ENCODE measurements around the gene SH3RF1.

SH3RF1 gene

DNA sequence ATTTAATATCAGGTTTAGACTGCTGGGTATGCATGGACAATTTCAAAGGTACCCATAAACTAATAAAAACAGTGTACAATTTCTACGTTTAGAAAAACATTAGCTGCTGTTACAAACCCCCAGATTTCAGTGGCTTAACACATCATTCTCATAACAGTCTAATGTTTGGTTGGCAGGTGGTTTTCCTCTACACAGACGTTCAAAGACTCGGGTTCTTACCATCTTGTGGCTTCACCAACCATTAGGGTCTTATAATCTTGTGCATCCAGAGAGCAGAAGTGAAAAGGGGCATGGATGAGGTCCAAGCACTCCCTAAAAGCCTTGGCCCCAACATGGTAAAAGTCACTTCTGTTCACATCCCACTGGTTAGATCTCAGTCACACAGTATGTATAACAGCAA lies 71.6 kb downstream of the SH3RF1 start:
- no peak for TF ChIP-seq GATA3 (IDR thresholded peaks at IDR 0.05; ENCODE audit: low read depth, low read length)
- no peak for TF ChIP-seq GATA2 (IDR thresholded peaks at IDR 0.05; ENCODE audit: low read depth, low read length)

DNA sequence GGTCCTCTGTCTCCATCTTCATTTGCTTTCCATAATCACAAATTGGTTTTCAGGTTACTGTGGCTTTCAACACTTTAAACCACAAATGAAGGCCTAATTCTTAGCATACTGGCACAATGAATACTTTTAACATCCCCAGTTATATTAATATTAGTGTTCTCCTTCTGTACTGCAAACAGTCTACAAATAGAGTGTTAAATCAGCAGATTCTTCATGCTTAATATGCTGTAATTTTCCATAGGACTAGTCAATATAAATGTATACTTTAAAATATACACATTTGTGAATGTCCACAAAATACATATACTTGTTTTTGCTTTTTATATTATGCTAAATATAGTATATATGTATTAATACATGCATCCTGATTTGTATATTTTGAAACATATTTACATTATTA lies 72.6 kb downstream of the SH3RF1 start:
- TF ChIP-seq GATA2 (IDR thresholded peaks at IDR 0.05; ENCODE audit: low read depth, low read length) (no peak), GATA3 (IDR thresholded peaks at IDR 0.05; ENCODE audit: low read depth, low read length) (no peak)

DNA sequence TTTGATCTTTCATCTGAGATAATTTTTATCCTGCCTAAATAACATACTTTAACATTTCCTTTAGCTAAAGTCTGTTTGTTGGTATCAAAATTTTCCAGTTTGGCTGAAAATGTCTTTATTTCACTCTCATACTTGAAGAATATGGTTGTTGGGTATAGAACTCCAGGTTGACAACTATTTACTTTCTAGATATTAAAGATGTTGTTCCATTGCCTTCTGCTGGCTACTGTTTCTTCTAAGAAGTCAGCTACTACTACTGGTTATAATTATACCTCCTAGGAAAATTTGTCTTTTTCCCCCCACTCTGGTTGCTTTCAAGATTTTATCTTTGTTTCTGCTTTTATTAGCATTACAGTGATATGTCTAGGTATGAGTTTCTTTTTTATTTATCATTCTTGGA lies 75.7 kb downstream of the SH3RF1 start:
- no peak for TF ChIP-seq GATA2 (IDR thresholded peaks at IDR 0.05; ENCODE audit: low read depth, low read length)

DNA sequence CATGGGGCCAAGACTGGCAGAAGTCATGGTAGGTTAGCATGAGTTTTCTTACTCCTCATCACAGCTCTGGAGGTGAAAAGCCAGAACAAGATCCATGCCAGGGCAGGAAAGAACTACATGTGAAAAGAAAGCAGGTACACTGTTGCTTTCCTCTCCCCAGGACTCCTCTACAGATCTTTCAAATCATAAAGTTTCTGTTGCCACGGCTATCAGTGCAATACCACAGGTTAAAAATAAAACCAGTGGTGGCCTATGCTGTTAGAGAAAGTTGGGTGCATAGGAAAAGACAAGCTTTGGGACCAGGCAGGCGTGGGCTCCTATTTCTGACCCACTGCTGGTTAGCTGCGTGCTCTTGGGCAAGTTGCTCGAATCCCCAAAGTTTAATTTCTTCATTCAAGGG lies 81.4 kb downstream of the SH3RF1 start:
- TF ChIP-seq GATA3 (IDR thresholded peaks at IDR 0.05; ENCODE audit: low read depth, low read length): no peak
- no peak for TF ChIP-seq GATA2 (IDR thresholded peaks at IDR 0.05; ENCODE audit: low read depth, low read length)

DNA sequence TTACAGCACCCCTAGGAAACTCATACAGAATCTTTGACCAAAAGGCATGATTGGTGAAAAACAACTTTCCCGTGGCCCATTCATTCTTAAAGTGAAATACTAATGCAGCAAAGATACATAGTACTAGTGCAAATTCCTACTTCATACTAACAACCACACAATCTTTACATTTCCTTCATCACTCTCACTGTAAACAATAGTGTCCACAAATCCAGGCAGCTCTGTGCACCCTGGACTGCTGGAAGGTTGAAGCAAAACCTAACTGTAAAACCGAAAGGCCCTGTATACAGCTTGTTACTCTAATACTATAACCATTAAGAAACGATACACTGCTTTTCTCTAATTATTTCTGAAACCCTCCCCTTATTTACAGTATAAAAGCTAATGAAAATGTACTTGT lies 82.6 kb downstream of the SH3RF1 start:
- no peak for TF ChIP-seq GATA2 (IDR thresholded peaks at IDR 0.05; ENCODE audit: low read depth, low read length)
- TF ChIP-seq GATA3 (IDR thresholded peaks at IDR 0.05; ENCODE audit: low read depth, low read length): no peak

DNA sequence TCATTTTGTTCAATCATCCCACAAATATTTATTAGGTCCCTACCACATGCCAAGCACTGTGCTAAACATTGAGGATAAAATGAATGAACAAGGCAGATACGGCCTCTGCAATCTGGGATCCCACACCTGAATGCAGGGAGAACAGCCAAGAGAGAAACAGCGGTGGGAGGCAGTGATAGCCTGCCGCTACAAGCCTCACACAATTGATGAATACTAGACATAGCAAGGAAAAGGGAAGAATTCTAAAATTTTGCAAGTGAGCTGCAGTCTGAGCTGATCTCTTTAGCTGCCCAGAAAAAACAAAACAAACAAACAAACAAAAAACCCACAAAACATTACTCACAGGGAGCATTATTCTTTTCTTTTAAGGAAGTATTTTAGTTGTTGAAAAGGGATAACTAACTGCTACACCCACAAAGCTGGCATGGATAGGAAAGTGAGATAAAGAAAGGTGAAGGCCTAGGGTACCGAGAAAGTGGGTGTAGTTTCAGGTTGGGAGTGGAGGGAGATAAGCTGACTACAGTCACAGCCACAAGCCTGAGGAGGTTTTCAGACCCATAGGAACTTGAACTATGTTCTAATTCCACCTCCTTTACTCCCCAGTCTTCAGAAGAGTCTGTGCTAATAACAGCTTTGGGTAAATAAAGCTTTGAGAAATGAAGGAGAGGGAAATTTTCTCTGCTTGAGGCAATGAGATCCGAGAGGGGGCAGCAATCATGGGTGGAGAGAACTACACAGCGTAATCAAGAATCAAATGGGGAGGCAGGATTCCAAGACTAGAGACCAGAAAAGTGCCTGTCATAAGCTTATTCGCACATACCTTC lies 85.4 kb downstream of the SH3RF1 start:
- TF ChIP-seq GATA3 (IDR thresholded peaks at IDR 0.05; ENCODE audit: low read depth, low read length) (no peak), GATA2 (IDR thresholded peaks at IDR 0.05; ENCODE audit: low read depth, low read length) (no peak)

DNA sequence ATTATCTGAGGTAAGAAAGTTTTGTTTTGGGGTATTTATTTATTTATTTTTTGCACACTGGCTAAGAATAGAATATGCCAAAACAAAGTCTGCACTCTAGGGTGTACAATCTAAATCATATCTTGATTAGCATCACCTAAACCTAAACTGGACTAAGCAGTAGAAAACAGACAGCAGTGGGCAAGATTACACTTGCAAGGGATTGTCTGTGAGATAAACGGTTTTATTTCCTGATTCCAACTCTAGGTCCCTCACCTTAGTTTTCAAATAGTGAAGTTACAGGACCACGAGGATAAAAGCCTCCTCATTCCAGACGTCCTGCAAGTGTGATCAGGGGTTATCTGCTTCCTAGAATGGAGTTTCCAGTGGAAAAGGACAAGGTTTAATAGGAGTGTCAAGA lies 86.1 kb downstream of the SH3RF1 start:
- no peak for TF ChIP-seq GATA2 (IDR thresholded peaks at IDR 0.05; ENCODE audit: low read depth, low read length)
- no peak for TF ChIP-seq GATA3 (IDR thresholded peaks at IDR 0.05; ENCODE audit: low read depth, low read length)

DNA sequence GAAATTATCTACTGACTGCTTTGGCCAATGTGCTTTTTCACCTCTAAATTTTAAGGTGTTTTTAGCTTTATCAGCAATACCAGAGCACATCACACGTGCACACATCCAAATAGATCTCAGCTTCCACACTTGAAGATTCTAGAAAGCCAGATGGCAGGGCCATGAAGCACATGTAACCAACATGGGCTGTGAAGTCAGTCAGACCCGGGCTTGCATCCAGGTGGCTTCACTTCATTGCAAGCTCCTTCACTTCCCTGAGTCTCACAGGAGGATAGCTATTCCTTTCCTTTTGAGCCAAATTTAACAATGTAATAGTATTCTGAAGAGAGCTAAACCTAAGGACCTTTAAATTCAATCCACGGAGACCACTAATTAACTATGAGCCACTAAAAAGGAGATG lies 86.5 kb downstream of the SH3RF1 start:
- TF ChIP-seq GATA2 (IDR thresholded peaks at IDR 0.05; ENCODE audit: low read depth, low read length): no peak
- TF ChIP-seq GATA3 (IDR thresholded peaks at IDR 0.05; ENCODE audit: low read depth, low read length): no peak

DNA sequence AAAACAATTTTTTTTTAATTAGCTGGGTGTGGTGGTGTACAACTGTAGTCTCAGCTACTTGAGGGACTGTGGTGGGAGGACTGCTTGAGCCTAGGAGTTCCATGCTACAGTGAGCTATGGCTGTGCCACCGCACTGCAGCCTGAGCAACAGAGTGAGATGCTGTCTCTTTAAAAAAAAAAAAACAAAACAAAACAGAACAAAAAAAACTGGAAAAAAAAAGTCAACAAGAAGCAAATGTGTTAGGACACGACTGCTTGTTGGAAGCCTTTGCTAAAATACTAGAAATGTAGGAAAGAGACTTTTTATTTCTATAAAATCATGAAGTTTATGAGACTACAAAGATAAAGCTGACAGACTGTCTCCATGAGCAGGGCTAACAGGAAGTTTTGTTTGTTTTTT lies 87.2 kb downstream of the SH3RF1 start:
- TF ChIP-seq GATA2 (IDR thresholded peaks at IDR 0.05; ENCODE audit: low read depth, low read length) (no peak), GATA3 (IDR thresholded peaks at IDR 0.05; ENCODE audit: low read depth, low read length) (no peak)

DNA sequence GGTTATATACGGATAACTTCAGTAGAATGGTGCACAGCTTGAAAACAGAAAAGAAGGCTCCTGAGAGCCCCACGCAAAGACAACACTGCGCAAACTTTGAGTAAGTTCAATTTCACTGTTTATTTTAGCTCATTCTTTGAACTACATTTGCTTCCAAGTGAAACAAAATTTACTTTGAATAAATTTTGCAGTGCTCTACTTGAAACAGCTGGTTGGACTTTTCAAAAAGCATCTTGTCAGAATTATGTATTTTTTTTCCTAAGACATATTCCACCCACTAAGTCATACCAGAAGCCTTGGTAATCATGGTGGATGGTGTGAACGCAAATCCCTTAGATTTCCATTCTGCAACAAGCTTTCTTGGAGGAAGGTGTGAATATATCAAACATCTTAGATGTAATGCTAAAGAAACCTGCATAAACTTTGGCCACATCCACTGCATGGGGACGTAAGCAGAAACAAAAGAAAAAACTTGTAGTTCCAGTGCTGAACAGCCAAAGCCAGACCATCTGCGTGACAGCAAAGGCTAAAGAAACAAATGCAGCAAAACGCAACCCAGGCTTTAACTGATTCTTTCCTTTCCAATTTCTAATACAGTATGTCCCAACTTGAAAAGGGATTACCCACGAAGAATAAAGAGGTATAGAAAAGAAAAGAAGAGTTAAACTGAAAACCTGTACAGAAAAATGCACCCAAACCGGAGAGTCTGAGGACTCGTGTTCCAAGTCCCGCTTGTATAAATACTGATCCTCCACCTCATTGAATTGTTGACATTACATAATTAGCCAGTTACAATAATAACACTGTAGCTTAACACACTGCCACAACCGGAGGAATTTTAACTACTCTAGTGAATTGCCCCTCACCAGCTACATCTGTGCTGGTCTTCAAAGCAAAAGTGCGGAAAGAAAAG lies 90.9 kb downstream of the SH3RF1 start:
- TF ChIP-seq GATA3 (IDR thresholded peaks at IDR 0.05; ENCODE audit: low read depth, low read length) (no peak), GATA2 (IDR thresholded peaks at IDR 0.05; ENCODE audit: low read depth, low read length) (no peak)

DNA sequence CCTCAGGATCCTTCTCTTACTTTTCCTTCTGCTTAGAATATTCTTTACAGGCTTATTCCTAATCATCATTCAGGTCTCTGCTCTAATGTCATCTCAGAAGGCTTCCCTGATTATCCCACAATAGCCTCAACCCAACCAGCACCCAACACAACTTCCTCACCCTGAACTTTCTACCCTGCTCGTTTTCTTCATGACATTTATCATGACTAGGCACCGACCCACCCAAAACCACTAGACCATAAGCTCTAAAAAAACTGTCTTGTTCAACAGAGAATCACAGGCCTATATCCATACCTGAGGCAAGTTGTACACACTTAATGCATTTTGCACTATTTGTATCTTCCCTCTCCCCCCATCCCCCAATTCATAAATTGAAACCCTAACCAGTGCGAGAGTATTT lies 95.3 kb downstream of the SH3RF1 start:
- no peak for TF ChIP-seq GATA3 (IDR thresholded peaks at IDR 0.05; ENCODE audit: low read depth, low read length)
- TF ChIP-seq GATA2 (IDR thresholded peaks at IDR 0.05; ENCODE audit: low read depth, low read length): no peak

DNA sequence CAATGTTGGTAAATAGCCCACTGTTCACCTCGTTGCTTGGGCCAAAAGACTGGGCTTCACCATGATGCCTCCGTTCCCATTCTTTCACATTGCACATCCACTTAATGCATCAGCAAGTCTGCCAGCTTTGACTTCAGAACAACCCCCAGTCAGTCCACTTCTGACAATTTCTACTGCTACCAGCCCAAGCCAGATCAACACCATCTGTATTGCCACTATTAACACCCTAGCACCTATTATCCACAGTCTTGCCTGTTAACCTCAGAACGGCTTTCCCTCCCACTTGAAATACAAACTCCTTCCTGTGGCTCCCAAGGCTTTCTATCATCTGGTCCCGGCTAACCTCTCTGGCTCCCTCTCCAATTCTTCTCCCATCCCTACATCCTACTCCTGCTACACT lies 95.7 kb downstream of the SH3RF1 start:
- TF ChIP-seq GATA2 (IDR thresholded peaks at IDR 0.05; ENCODE audit: low read depth, low read length): no peak
- TF ChIP-seq GATA3 (IDR thresholded peaks at IDR 0.05; ENCODE audit: low read depth, low read length): no peak

DNA sequence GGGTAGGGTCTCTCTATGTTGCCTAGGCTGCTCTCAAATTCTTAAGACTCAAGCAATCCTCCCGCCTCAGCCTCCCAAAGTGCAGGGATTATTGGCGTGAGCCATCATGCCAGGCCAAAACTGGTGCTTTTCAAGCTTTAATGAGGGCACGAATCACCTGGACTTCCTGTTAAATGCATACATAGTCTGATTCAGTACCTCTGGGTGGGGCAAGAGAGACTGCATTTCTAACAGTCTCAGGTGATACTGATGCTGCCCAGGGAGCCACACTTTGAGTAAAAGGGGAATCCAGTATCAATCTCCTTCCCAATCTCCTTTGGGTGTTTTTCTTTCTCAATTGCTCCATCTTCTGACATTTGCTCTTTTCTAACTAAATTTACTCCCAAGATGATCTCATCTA lies 96.5 kb downstream of the SH3RF1 start:
- TF ChIP-seq GATA3 (IDR thresholded peaks at IDR 0.05; ENCODE audit: low read depth, low read length) (no peak), GATA2 (IDR thresholded peaks at IDR 0.05; ENCODE audit: low read depth, low read length) (no peak)

DNA sequence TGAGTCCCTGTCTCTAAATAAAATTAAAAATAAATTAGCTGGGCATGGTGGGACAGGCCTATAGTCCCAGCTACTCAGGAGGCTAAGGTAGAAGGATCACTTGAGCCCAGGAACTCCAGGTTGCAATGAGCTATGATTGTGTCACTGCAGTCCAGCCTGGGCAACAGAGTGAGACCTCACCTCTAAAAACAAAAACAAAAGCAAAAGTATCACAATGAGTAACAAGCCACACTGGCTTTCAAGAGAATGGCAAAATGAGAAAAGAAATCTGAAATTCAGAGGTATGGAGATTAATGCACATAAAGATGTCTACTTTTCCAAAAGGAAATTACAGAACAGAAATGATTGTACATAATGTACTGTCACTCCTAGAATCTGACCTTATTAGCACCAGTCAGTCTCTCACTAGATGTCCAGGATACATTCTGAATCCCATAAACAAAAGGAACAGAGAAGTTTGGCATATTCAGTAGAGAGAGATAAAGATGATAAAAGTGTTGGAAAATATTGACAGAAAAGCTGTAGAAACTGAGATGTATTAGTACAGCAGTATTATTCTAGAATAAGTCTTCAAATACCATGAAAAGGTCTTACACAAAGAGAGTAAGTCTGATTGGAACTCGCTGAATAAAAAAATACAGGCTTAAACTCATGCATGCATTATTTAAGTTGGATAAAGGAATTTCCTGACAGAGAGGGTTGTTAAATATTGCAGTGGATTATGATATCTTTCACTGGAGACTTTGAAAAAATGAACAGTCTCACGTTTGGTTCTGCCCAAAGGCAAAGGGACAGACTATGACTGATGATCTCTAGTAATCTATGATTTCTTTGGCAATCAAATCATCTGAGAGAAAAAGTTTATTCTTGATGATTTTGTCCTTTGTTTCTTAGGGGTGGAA lies 102.5 kb downstream of the SH3RF1 start:
- no peak for TF ChIP-seq GATA3 (IDR thresholded peaks at IDR 0.05; ENCODE audit: low read depth, low read length)
- no peak for TF ChIP-seq GATA2 (IDR thresholded peaks at IDR 0.05; ENCODE audit: low read depth, low read length)
